D721Med (cell line): Measurements from ENCODE around the gene TMEM179.

Source experiments
- DNase-seq: peaks from one replicate; pipeline ENCODE4 v3.0.0; 2011; ENCODE audit warnings: low spot score; ENCODE audit not compliant: insufficient read length
- FAIRE-seq: peaks from 2 replicates; lab custom pipeline; 2011; peaks lifted over from hg19 to GRCh38; lab: Jason Lieb, UNC
- CTCF ChIP-seq: IDR thresholded peaks from 2 replicates; pipeline ENCODE4 v1.5.1; 2012; ENCODE audit warnings: mild to moderate bottlenecking, control low read depth; ENCODE audit not compliant: insufficient read depth; ENCODE audit errors: missing control alignments

The TMEM179 gene

GRCh38 chr14:104561632-104562495, 42.7 kb downstream of the TMEM179 start:
- no peak for TF ChIP-seq CTCF
- DNase-seq, result no peak
- no peak for FAIRE-seq

GRCh38 chr14:104561124-104561557, 43.4 kb downstream of the TMEM179 start:
- FAIRE-seq (no peak), DNase-seq (no peak)
- no peak for TF ChIP-seq CTCF

- no peak for FAIRE-seq
- TF ChIP-seq CTCF, result no peak
Observed at GRCh38 chr14:104560586-104560945, 44.0 kb downstream of the TMEM179 start.

GRCh38 chr14:104559804-104560585, 44.6 kb downstream of the TMEM179 start:
- TF ChIP-seq CTCF, result no peak
- DNase-seq, result no peak
- no peak for FAIRE-seq

More at GRCh38 chr14:104560586-104560945, 44.0 kb downstream of the TMEM179 start:
- no peak for DNase-seq

- TF ChIP-seq CTCF, result no peak
- DNase-seq (no peak), FAIRE-seq (no peak)
Observed at GRCh38 chr14:104559028-104559803, 45.4 kb downstream of the TMEM179 start.

GRCh38 chr14:104558231-104559027, 46.1 kb downstream of the TMEM179 start:
- TF ChIP-seq CTCF, result no peak
- FAIRE-seq (no peak), DNase-seq (no peak)
